AML-193 (cell line): ENCODE results near the gene IRF7.
"Not testable (repeated sequence)": the region's sequence is repeated elsewhere in the genome, so short reads cannot be mapped to it uniquely, and the experiment has no call there.

Source experiments
- DNase-seq, 2 experiments: peaks; one replicate each; lab custom pipeline; 2025; lab: John Stamatoyannopoulos, UW

The IRF7 gene

GRCh38 chr11:581342-581741 is 34.4 kb downstream of the IRF7 start:
- DNase-seq = no peak

- no peak for DNase-seq
Measured at GRCh38 chr11:579830-580601, 35.7 kb downstream of the IRF7 start.

- DNase-seq = no peak
Measured at GRCh38 chr11:578276-579035, 37.3 kb downstream of the IRF7 start.

GRCh38 chr11:577611-577894 is 38.2 kb downstream of the IRF7 start:
- DNase-seq = no peak

- DNase-seq = no peak
Measured at GRCh38 chr11:576811-577610, 38.7 kb downstream of the IRF7 start.

GRCh38 chr11:575996-576768 is 39.6 kb downstream of the IRF7 start, which contains the start of gene PHRF1:
PHRF1 (plus strand) TSS chr11:576470; CDS start chr11:581513, 5,043 bp downstream.
- DNase-seq = peak; percentile 88 to 90

- peak in 1 of 2 experiments; percentile 69 for DNase-seq
Measured at GRCh38 chr11:575313-575995, 40.3 kb downstream of the IRF7 start.

- no peak for DNase-seq
Measured at GRCh38 chr11:574632-575312, 41.0 kb downstream of the IRF7 start.

- DNase-seq = not testable (repeated sequence)
Measured at GRCh38 chr11:574031-574570, 41.6 kb downstream of the IRF7 start.

- DNase-seq = no peak
Measured at GRCh38 chr11:573146-573759, 42.5 kb downstream of the IRF7 start.

- DNase-seq = no peak
Measured at GRCh38 chr11:571802-572185, 44.0 kb downstream of the IRF7 start.

GRCh38 chr11:569158-569885 is 46.4 kb downstream of the IRF7 start:
- DNase-seq = no peak

GRCh38 chr11:568306-569157 is 47.2 kb downstream of the IRF7 start:
- peak; percentile 86 to 89 for DNase-seq

GRCh38 chr11:567629-568292 is 48.0 kb downstream of the IRF7 start:
- no peak for DNase-seq

GRCh38 chr11:567011-567628 is 48.6 kb downstream of the IRF7 start:
- no peak for DNase-seq

- DNase-seq = no peak
Measured at GRCh38 chr11:565921-566509, 49.7 kb downstream of the IRF7 start.
